Fibroblast of villous mesenchyme (primary cell): Measurements from ENCODE around the gene DOCK9. TPM values are rescaled to one million over a fixed set of nuclear protein-coding genes. Genes with fewer than 3 reads are reported as not detected.
A peak's percentile ranks its signal among the peaks of the same experiment; 100 is the strongest.

Experiments
- DNase-seq: peaks from one replicate; pipeline ENCODE4 v3.0.0-alpha.2; 2010; ENCODE audit warnings: low read depth
- H3K4me3 ChIP-seq: 2 replicates; pipeline ENCODE4 v1.5.1; 2011; ENCODE audit warnings: low read depth, mild to moderate bottlenecking, low read length
- total RNA-seq: library from RNA; depleted of rRNA; stranded (reverse); fragments of >200 nt; gene quantifications from 2 replicates; pipeline ENCODE4 v1.2.3, GENCODE V29; 2012
- TF ChIP-seq, protein P1 (sequence below): IDR thresholded peaks from 2 replicates; pipeline ENCODE4 v1.5.1; 2012; ENCODE audit warnings: low read depth, mild to moderate bottlenecking, low read length; ENCODE audit not compliant: insufficient read depth

The DOCK9 gene
- total RNA-seq, 1 donor = 14.7 TPM

DNA sequence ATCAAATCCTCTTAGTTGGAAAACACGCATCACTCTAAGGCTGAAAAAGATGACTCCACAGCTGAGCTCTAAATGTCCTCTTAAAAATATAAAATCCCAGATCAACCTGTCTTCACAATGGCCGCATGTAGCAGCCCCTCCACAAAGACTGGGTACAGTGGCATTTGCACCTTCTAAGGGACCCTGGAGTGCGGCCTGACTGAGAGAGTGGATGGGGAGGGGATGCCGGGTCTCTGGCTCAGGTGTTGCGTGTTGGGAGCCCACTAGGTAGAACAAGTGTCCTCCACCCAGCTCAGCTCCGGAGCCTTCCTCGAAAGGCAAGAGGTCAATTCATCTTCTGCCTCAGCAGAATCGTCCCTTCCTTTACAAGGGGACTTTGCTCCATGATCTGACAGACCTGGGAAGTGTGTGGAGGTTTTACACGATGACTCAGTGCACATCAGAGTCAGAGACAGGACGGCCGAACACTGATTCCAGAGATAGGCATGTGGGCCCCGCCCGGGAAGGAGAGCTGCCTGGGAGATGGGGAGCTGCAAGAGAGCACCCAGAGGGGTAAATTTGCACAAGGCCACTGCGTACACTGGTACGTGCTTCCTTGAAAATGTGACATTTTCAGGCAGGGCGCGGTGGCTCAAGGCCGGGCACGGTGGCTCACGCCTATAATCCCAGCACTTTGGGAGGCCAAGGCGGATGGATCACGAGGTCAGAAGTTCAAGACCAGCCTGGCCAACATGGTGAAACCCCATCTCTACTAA, 201.8 kb downstream of the DOCK9 start:
- TF ChIP-seq, protein P1, sequence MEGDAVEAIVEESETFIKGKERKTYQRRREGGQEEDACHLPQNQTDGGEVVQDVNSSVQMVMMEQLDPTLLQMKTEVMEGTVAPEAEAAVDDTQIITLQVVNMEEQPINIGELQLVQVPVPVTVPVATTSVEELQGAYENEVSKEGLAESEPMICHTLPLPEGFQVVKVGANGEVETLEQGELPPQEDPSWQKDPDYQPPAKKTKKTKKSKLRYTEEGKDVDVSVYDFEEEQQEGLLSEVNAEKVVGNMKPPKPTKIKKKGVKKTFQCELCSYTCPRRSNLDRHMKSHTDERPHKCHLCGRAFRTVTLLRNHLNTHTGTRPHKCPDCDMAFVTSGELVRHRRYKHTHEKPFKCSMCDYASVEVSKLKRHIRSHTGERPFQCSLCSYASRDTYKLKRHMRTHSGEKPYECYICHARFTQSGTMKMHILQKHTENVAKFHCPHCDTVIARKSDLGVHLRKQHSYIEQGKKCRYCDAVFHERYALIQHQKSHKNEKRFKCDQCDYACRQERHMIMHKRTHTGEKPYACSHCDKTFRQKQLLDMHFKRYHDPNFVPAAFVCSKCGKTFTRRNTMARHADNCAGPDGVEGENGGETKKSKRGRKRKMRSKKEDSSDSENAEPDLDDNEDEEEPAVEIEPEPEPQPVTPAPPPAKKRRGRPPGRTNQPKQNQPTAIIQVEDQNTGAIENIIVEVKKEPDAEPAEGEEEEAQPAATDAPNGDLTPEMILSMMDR = no peak
- H3K4me3 ChIP-seq = no peak overlapping the region
- peak; percentile 53 for DNase-seq

DNA sequence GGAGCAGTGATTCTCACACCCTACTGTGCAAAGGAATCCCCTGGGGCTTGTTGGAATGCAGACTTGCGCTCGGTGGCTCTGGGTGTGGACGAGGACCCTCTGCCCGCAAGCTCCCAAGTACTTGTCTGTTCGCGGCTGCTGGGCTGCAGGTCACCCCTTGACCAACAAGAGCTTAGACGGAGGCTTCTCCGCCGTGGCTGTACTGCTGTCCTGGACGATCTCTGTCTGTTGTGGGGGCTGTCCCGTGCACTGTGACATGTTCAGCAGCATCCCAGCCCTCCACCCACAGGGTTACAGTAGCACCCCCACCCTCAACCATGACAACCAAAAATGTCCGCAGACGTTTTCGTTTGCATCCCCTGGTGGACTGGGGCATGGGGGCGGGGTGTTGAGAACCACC, 202.5 kb downstream of the DOCK9 start:
- no peak overlapping the region for H3K4me3 ChIP-seq
- TF ChIP-seq, protein P1 = no peak
- DNase-seq = no peak

DNA sequence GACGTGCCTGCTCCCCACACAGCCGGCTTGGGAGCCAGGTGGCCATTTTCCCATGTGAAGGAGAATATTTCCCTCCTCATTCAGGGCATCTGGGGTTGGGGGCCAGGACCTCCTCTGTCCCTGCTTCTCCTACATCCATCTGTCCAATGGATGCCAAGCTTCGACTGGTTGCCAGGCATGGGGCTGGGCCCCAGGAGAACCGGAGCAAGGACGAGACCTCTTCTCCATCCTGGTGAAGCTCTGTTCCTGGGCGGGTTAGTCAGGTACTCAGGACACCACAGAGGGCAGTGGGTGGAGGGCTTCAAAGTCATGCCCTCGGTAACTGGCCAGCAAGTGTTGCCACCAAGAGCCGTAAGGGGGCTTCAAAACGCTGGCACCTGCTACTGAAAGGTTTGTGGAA, 203.1 kb downstream of the DOCK9 start:
- TF ChIP-seq, protein P1 = no peak
- H3K4me3 ChIP-seq = no peak overlapping the region
- no peak for DNase-seq

DNA sequence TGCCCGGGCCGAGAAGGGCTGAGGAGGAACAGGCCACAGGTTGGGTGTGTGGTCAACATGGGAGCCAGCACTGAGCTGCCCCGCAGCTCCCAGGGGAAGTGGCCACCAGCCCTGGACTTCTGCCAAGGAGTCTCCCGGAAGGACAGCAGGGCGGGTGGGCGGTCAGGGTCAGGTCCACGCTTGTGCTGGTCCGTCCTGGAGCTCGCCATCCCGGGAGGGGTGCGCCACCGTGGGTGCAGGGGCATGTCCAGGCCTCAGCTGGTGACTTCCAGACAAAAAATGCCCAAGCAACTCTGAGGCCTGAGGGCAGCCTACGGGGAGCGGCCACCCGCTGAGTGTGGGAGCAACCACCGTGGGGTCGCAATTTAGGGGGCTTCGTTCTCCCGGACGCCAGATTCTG, 203.9 kb downstream of the DOCK9 start:
- DNase-seq = no peak
- TF ChIP-seq, protein P1 = no peak
- no peak overlapping the region for H3K4me3 ChIP-seq

DNA sequence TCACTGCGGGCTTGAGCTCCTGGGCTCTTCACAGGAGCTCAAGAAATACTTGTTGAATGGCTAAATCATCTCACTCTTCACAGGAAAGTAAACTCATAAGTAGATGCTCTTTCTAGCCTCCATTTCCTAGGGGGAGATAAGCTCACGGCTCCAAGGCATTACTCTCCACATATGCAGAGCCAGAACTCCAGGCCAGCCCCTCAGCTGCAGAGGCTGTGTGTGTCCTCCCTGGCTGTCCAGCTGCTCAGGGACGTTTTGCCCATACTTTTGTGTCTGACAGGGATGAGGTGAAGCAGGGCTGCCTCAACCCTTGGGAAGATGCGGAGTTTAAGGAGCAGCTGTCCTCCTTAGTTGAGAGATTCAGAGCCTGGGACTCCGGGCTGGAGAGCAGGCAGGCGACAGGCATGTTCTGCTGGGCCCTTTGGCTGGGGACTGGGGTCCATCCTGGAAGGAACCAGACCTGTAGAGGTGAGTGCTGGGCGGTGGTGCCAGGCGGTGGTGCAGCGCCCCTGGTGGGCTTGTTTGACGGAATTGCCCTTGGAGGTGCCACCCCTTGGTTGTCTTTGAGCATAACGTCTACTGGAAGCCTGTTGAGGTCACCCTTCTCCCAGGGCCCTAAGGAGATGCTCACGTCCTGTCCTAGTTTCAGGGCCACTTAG, 204.9 kb downstream of the DOCK9 start:
- TF ChIP-seq, protein P1 = no peak

DNA sequence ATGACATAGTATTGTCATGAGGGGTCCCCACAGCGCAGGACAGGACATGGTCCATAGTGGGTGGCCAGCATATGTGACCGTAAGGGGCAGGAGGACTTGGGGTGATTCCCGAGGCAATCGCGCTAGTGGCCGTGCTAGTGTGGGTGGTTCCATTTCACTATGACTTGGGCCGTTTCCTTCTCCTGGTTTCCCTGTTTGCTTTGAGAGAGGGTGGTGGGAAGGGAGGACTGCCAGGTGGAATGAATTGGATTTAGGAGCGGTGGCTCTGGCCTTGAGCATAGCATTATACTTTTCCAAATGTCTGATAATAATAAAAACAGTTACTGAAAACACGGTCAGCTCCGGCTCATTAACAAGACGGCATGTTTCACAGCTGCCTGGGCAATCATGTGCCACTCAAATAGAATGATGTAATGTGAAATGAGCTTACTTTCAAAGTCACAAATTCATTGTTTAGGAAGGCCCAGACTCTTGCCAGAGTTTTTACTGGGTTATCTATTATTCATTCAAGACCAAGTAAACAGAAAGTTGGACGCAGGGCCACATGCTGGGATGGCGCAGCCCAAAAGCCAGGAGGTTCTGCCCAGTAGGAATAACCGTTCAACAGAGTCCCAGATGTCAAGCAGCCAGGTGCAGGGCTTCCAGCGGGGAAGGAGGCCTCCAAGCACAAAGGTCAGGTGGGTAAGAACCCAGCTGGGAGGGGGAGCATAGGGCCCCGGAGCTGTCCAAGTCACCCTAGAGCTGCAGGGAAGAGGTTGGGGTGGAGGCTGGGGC, 205.8 kb downstream of the DOCK9 start:
- no peak overlapping the region for H3K4me3 ChIP-seq
- TF ChIP-seq, protein P1 = no peak
- no peak for DNase-seq

More for the DNA sequence above, 204.9 kb downstream of the DOCK9 start:
- DNase-seq = no peak
- no peak overlapping the region for H3K4me3 ChIP-seq
